ENCODE results near the gene SLC22A7.
A peak's percentile ranks its signal among the peaks of the same experiment; 100 is the strongest.

Gene SLC22A7

GRCh38 chr6:43303751-43304331 lies 5.8 kb downstream of the SLC22A7 start:
- no peak for TF ChIP-seq CTCF (conservative IDR thresholded peaks at IDR 0.05; ENCODE audit: low read depth, low read length)
- no peak for DNase-seq (ENCODE audit: low read depth)
- no peak overlapping the region for H3K4me3 ChIP-seq (ENCODE audit: low read depth, low read length)

- H3K4me3 ChIP-seq (ENCODE audit: low read depth, low read length): no peak overlapping the region
- no peak for TF ChIP-seq CTCF (conservative IDR thresholded peaks at IDR 0.05; ENCODE audit: low read depth, low read length)
- DNase-seq (ENCODE audit: low read depth): no peak
Measured at GRCh38 chr6:43304361-43304760, 6.3 kb downstream of the SLC22A7 start.

- no peak overlapping the region for H3K4me3 ChIP-seq (ENCODE audit: low read depth, low read length)
- no peak for TF ChIP-seq CTCF (conservative IDR thresholded peaks at IDR 0.05; ENCODE audit: low read depth, low read length)
- no peak for DNase-seq (ENCODE audit: low read depth)
Measured at GRCh38 chr6:43304882-43305281, 6.8 kb downstream of the SLC22A7 start.

GRCh38 chr6:43306086-43306485 lies 8.0 kb downstream of the SLC22A7 start:
- no peak for TF ChIP-seq CTCF (conservative IDR thresholded peaks at IDR 0.05; ENCODE audit: low read depth, low read length)
- DNase-seq (ENCODE audit: low read depth): no peak
- H3K4me3 ChIP-seq (ENCODE audit: low read depth, low read length): no peak overlapping the region

- H3K4me3 ChIP-seq (ENCODE audit: low read depth, low read length): no peak overlapping the region
- no peak for DNase-seq (ENCODE audit: low read depth)
- TF ChIP-seq CTCF (conservative IDR thresholded peaks at IDR 0.05; ENCODE audit: low read depth, low read length): no peak
Measured at GRCh38 chr6:43307451-43308100, 9.5 kb downstream of the SLC22A7 start.

- TF ChIP-seq CTCF (conservative IDR thresholded peaks at IDR 0.05; ENCODE audit: low read depth, low read length): peak; percentile 44
- no peak within 1 kb of the TSS for H3K4me3 ChIP-seq (ENCODE audit: low read depth, low read length)
- peak; percentile 44 for DNase-seq (ENCODE audit: low read depth)
Measured at GRCh38 chr6:43308101-43308989, 10.3 kb downstream of the SLC22A7 start, which contains the start of gene CRIP3. Gene CRIP3 (minus strand): TSS chr6:43308826. CDS start chr6:43308792, 34 bp downstream.

Data from choroid plexus epithelial cell (primary cell).